Raji (cell line): ENCODE measurements around the gene VWCE.

Experiments used
- POLR2A ChIP-seq: IDR thresholded peaks from 2 replicates; pipeline ENCODE4 v1.6.1; 2011; ENCODE audit warnings: low read depth, low read length, control low read depth; ENCODE audit not compliant: insufficient read depth

VWCE gene

DNA sequence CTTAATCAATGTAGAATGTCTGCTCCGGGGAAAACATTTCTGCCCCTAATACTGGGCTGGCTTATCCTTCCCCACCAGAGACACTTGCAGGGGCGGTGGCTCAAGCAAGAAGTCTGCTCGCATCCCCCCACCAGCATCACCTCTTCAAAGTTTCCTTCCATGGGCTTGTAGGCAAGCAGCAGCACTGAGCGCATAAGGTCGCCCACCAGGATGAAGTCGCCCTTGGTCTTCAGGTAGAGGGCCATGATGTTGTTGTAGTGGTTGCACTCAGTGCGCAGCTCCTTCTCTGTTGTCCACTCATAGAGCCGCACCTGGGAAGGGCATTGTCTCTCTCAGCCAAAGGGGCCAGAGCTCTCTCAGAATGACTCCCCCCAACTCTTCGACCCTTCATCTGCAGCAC, 8.6 kb upstream of the VWCE start:
- TF ChIP-seq POLR2A = no peak

- TF ChIP-seq POLR2A = no peak
Observed at GRCh38 chr11:61302550-61302949, 7.4 kb upstream of the VWCE start.

GRCh38 chr11:61298663-61299244, 3.6 kb upstream of the VWCE start:
- no peak for TF ChIP-seq POLR2A

DNA sequence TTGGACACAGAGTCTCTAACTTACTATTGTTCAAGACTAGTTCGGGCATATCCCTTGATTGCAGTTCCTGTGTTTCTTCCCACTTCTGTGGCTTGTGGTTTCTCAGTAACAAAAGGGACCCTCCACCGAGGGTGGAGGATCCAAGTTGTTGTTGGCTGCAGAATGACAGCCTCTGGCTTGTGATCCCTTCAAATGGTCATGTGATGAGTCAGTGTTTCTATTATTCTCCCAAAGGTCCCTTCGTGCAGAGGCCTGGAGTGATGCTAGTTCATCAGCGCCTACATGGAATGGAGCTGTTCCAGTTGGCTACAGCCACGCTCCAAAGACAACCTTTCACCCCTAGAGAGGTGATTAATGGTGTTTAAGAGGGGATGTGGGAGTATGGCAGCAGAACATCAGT, 2.6 kb upstream of the VWCE start:
- TF ChIP-seq POLR2A = no peak

DNA sequence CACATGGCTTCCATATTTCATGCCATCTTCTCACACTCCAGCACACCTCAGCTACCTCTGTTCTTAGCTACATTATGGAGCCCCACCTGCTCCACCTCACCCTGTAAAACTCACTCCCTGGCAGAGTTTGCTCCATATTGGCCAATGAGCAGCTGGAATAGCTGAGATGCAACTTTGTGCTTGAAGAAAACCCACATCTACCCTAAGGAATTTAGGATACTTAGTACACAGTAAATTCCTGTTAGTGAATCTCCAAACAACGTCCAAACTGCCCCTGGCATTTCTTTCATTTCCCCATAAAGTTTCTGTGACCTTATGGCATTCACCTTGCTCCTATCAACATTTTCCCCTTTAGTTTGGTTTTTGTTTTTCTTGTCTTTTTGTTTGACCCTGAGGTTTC, 2.2 kb upstream of the VWCE start:
- no peak for TF ChIP-seq POLR2A

GRCh38 chr11:61295596-61295926, 445 bp upstream of the VWCE start:
- no peak for TF ChIP-seq POLR2A

DNA sequence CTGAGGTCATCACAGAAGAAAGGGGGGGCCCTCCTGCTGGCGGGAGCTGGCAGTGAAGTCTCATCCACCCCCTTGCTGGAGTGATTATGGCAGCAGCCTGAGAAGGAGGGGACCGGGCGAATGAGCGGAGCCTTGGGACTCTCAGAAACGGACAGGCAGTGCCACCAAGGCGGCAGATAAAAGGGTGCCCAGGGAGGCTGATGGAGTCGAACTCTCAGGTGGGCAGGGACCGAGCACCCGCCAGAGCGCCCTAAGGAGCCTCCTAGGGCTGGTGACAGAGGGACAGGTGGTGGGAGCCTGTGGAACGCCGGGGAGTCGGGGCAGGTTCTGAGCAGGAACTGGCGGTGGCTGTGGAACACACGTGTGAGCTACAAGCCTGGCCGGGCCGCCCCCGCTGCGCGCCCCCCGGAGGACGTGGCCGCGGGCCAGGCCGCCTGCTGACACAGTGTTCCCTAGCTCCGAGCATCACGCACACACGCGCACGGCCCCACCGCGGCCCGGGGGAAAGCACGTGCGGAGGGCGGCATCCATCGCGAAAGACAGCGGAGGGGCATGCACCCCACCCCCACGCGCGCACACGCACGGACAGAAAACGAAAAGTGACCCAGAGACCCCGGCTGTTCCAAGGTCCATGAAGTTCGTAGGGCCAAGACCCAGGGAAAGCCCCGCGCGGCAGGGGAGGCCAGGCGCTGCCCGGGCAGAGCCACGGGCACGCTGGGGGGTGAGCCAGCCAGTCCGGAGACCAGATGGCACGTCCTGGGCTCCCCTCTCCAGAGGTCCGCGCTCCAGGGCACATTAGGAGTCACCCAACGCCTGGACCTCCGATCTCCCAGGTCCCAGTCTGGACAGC, 1.0 kb downstream of the VWCE start:
- no peak for TF ChIP-seq POLR2A

DNA sequence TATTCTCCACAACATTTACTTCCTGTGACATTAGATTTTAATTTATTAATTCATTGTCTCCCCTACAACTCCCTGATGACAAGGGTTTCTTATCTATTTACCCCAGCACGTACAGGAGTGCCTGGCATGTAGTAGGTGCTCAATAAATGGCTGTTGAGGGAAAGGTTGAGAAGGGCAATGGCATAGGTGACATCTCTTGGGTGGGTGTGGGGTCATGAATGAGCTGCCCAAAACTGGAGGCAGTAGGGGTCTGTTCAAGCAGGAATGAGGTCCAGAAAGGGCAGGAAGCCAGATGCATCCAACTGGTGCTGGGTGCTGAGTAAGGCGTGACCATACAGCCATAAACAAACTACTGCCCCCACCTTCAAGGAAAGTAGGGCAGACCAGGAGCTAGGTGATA, 2.8 kb downstream of the VWCE start:
- TF ChIP-seq POLR2A = no peak

GRCh38 chr11:61290905-61291690, 4.0 kb downstream of the VWCE start:
- TF ChIP-seq POLR2A = no peak

DNA sequence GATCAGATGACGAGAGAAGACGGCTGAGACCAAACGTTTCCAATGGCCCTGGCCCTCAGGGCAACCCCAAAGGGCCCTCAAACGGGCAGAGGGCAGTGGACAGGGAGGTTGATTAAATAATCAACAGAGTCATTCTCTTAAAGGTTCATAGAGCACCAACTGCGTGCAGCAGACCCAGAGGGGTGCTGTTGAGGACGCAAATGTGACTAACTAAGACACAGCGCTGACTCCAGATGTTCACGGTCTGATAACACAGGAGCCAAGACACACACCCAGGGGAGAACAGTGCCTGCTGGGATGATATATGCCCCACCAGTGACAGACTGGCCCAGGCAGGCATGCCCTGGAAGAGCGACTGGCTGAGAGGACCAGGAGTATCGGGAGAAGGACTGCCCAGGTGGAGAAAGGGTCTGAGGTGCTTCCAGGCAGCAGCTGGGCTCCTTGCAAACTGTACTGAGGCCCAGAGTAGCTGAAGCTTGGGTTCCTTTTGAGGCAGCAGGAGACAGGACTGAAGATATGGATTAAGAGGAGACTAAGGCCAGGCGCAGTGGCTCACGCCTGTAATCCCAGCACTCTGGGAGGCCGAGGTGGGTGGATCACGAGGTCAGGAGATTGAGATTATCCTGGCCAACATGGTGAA, 7.7 kb downstream of the VWCE start:
- no peak for TF ChIP-seq POLR2A

DNA sequence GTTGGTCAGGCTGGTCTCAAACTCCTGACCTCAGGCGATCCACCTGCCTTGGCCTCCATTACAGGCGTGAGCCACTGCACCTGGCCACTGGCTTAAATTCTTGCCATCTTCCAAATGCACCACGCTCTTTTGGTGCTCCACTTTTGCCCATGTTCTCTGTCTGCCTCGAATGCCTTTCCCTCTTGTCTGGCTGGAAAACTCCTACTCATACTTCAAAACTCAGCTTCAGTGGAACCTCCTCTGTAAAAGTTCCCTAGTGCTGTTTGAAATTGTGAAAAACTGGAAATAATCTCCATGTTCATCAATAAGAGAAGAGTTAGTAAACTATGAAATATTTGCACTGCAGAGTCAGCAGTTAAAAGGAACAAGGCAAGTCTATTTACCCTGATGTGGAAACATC, 11.5 kb downstream of the VWCE start:
- TF ChIP-seq POLR2A = no peak

- no peak for TF ChIP-seq POLR2A
Observed at GRCh38 chr11:61281581-61282250, 13.4 kb downstream of the VWCE start.

GRCh38 chr11:61280883-61281580, 14.1 kb downstream of the VWCE start:
- no peak for TF ChIP-seq POLR2A

- no peak for TF ChIP-seq POLR2A
Observed at GRCh38 chr11:61279934-61280659, 15.0 kb downstream of the VWCE start.
